GM21515 (cell line): Measurements from ENCODE around the gene CCDC89.
A peak's percentile ranks its signal among the peaks of the same experiment; 100 is the strongest.
"Not testable (repeated sequence)": the region's sequence is repeated elsewhere in the genome, so short reads cannot be mapped to it uniquely, and the experiment has no call there.

Source experiments
- ATAC-seq: cut with Tn5 transposase; IDR thresholded peaks from one replicate; pipeline ENCODE4 v1.9.1; 2021; ENCODE audit not compliant: unreplicated experiment

The CCDC89 gene

DNA sequence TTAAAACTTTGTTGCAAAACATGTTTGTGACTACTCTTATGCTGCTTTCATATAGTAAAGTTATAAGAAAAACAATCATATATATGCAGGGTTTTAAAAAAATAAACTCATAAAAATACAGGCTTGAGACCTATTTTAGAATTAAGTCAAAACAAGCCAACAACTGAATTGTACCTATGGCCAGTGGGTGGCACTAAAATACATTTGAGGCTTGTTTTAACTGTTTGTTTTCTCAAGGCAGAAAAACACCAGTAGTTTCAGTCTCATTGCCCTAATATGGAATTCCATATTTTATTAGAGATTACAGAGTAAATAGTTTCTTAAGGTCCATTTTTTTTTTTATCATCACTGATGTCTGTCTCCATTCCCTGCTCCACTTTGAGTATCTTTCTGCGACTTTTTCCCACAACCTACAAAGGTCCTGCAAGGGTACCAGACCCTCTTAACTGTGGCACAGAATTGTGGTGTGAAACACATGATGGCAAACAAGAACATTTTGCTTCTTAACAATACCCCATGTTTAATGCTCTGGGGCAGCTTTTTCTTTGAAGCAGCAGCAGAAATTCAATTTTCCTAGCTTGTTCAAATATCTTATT is 8.5 kb upstream of the CCDC89 start:
- no peak for ATAC-seq

DNA sequence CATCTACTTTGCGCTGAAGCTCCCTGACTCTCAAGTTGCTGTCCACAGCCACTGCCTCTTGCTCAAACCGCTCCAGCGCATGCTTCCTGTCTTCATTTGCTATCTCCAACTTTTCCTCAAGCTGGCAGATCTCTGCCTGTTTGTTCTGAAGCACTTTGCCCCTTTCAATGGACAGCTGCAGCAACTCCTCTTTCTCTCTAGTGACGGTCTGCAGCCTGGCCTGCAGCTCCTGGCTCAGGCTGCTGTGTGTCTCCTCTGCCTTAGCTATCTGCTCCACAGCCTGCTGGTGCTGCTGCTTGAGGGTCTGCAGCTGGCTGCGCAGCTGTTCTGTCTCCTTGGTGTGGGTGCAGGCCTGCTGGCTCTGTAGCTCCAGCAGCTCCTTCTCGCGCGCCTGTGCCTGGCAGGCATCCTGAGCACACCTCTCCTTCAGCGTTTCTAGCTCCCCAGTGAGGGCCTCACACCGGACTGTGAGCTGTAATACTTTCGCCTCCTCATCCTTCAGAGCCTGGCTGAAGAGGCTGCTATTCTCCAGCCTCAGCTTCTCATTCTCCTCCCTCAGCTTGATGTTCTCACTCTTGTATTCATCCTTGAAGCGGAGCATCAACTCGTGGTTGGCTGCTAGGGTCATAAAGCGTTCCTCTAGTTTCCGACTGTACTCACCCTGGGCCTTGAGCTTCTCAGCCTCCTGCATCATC is 723 bp downstream of the CCDC89 start:
- no peak for ATAC-seq

DNA sequence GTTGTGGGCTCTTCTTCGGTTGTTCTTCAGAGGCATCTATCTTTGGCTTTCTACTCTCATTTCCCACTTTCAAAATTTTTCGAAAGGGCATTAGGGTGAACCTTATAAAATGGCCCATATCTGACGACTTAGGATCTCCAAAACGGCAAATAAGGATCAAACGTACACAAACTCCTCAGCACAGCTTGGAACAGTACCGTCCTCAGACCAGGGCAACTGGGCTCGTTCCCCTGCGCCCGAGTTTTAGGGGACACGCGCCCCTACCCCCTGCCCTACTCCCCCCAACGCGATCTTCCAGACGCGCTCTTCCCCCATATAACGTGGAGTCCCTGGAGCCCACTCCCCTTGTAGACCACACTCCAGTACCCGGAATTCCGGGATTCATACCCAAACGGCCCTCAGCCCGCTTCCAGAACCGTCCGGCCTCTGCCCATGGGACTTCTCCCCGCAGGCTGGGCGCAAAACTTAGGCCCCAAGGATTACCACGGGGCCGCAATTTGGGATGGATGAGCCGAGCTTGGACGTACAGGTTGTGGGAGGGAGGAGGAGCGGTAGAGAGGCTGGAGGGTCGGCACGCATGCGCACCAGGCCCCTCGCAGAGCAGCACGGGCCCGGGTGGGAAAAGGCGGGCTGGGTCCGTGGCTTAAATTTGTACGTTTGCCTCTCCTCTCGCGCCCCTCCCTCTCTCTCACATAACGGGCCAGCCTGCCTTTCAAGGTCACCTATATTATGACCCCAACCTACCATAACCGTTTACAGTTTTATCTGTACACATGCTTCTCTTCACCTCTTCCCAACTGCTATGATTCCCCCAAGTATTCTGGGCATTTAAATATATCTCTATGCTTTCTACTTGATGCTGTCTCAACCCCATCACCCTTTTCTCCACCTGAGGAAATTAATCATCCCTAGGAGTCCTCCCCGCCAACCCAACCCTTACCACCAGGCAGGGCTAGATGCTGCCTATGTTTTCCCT is 3.4 kb downstream of the CCDC89 start:
- ATAC-seq: peak; percentile 76

DNA sequence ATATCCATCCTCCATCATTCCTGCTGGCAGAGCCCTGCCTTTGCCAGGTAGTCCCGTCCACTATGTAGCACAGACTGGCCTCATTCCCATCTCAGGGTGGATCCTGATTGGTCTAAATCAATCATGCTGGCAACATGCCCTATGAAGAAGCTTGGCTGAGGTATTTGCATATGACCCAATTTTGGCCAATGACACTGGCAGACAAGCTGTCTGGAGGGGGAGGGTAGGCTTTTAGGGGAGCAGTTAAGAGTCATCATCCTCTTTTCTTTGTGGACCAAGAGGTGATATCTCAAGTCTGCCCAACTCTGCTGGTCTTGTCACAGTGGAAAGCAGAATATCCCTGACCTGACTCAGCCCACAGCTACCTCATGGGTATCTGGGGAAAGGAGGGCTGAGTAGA is 5.1 kb downstream of the CCDC89 start:
- no peak for ATAC-seq

DNA sequence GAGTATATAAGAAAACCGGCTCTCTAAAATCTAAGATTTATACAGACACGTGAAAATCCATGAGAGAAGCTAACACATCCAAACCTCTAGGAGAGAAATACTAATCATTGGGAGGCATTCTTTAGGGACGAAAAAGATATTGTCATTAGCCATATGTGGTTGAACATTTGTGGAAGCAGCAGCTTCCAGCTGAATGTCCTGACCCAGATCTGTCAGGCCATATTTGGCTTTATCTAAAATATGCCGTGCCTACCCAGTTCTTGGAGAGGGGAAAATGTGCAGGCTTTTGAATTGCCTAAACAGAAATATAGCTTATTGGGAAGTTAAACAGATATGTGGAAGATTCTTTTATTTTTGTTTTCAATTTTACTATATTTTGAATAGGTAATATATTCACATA is 6.4 kb downstream of the CCDC89 start:
- no peak for ATAC-seq

DNA sequence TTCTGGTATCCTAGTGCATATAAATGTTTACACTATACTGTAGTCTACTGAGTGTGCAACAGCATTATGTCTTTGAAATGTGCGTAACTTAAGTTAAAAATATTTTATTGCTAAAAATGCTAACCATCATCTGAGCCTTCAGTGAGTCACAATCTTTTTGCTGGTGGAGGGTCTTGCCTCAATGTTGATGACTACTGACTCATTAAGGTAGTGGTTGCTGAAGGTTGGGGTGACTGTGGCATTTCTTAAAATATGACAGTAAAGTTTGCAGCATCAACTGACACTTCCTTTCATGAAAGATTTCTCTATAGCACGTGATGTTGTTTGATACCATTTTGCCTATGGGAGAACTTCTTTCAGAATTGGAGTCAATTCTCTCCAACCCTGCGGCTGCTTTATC is 12.6 kb downstream of the CCDC89 start:
- no peak for ATAC-seq

DNA sequence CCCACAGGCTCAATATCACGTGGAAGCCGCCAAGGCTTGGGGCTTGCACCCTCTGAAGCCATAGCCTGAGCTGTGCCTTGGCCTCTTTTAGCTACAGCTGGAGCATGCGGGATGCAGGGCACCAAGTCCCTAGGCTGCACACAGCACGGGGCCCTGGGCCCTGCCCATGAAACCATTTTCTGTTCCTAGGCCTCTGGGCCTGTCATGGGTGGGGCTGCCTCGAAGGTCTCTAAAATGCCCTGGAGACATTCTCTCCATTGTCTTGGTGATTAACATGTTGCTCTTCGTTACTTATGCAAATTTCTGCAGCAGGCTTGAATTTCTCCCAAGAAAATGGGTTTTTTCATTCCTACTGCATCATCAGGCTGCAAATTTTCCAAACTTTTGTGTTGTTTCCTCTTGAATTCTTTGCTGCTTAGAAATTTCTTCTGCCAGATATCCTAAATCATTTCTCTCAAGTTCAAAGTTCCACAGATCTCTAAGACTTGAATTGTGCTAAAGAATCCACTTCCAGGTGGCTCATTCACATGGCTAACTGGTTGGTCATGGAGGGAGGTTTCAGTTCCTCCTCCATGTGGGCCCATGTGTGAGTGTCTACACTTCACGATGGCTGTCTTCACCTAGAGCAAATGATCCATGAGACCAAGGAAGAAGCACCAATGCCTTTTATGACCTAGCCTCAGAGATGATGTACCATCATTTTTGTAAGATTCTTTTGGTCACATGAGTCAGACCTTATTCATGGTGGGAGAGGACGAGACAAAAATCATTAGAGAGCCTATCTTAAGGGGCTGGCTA is 13.7 kb downstream of the CCDC89 start:
- ATAC-seq: no peak

DNA sequence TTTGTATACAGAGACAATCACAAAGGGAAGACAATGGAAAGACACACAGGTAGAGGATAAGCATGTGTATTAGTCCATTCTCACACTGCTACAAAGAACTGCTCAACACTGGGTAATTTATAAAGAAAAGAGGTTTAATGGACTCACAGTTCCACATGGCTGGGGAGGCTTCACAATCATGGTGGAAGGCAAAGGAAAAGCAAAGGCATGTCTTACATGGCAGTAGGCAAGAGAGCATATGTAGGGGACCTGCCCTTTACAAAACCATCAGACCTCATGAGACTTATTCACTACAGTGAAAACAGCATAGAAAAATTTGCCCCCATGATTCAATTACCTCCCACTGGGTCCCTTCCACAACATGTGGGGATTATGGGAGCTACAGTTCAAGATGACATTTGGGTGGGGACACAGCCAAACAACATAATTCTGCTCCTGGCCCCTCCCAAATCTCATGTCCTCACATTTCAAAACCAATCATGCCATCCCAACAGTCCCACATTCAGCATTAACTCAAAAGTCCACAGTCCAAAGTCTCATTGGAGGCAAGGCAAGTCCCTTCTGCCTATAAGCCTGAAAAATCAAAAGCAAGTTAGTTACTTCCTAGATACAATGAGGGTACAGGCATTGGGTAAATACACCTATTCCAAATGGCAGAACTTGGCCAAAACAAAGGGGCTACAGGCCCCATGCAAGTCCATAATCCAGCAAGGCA is 14.9 kb downstream of the CCDC89 start:
- not testable (repeated sequence) for ATAC-seq

DNA sequence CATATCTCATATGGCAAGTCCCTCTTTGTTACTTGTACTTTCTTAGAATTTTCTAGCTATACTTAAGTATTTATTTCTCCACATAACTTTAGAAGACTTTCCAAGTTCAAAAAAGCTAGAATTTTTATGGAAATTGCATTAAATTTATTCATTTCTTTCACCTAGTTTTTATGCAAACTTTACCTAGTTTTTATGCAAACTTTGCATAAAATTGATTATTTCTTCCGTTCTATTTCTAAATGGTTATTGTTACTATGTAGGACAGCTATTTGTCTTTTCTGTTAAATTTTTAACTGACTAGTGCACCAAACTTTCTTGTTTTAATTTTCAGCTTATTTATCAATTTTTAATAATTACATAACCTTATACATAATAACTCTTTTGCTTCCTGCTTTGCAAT is 17.8 kb downstream of the CCDC89 start:
- ATAC-seq: no peak

DNA sequence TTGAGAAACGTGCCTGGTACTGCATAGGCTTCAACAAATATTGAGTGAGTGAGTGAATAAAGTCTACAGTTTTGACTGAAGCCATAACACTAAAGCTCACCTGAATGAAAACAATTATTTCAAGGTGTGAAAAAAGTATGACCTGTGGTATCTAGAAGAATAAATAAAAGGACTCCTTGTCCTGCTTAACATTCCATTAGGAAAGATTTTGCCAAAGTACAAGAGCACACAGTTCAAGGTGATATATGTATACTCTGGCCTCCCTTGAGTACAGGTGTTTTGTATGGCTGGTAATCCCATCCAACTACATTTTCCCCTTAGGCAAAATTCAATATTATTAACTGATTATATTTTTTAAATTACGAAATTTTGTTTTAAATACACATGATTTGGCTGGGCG is 19.3 kb downstream of the CCDC89 start:
- no peak for ATAC-seq

DNA sequence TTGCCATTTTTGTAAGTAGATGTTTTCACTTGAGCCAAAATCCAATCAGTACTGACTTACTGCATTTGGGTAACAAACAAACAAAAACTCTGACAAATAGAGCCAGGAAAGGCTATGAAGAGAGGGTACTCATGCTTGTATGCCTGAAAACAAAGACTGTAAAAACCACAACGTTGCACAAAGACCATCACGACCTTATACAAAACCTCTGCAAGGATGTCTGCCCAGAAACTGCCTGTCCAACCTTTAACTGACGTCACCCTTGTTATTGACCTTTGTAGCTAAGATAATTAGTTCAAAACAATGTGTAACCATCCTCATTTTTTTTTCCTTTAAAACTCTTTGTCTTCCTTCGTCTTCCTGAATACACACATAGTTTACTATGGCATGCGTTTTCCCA is 20.3 kb downstream of the CCDC89 start:
- no peak for ATAC-seq

DNA sequence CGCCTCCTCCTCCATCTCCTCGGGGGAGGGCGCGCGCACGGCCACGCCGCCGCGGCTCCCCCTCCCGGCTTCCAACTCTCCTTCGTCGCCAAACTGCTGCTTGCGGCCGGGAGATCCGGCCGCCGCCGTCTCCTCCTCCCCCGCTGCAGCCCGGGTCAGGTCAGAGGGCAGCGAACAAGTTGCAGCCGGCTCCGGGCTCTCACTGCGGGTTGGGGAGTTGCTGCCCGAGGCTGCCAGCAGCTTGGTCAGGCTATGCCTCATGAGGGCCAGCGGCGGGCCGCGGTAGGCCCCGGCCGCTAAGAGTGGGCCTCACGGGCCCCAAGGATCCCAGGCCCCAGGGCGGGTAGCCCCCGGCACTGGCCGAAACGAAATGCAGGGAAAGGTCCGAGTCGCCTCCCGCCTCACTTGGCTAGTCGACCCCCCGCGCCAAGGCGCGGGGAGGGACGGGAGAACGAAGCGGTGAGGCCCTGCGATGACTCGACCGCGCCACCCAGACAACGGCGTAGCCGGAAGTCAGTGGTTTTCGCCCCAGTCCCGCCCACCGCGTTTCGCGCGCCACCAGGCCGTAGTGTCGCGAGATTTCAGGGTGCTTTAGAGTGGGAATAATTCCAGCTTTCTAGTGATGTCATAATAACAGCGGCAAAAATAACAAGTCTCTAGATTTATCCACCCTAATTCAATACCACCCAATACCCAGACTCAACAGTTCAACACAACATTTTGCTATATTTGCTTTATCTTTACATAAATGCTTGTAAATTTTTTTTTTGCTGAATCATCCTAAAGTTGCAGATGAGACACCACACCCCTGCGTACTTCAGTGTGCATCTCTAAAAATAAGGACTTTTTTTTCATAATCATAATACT is 21.1 kb downstream of the CCDC89 start, which contains the start of gene CREBZF:
Gene CREBZF, minus strand, starts transcription at position 515 of the 867 bp plus-strand sequence. Its CDS starts 254 bp downstream, at position 261.
- ATAC-seq: peak; percentile 91

DNA sequence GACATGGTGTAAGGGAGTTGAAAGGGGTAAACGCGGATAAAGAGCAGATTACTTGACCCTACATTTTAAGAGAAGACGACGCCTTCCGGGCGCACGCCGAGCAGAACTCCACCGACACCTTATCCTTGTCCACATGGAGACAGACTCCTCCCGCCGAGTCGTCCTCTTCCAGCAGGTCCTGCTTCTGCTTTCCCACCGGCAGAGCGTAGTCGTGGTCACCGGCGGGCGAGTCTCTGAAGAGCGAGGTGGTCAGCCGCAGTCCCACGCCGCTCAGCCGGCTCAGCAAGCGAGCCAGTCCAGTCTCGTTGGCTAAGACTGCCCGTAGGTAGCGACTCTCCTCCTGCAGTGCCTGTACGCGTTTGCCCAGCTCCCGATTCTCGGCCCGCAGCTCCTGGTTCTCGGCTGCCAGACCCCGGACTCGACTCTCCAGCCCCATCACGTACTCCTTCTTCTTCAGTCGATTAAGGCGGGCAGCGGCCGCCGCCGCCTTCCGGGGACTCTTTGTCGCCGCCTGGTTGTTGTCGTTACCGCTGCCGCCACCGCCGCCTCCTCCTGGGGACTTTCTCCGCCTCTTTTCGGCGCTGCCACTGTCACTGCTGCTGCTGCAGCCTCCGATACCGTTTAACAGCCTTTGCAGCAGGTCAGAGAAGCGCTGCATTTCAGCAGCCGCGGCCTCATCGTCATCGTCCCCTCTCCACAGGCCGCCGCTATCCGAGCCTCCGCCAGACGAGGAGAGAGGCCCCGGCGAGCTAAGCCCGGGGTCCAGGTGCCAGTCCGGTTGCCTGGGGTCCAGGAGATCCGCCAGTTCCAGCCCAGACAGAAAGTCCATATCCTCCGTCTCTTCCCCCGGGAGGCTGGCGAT is 22.0 kb downstream of the CCDC89 start:
- ATAC-seq: peak; percentile 77

DNA sequence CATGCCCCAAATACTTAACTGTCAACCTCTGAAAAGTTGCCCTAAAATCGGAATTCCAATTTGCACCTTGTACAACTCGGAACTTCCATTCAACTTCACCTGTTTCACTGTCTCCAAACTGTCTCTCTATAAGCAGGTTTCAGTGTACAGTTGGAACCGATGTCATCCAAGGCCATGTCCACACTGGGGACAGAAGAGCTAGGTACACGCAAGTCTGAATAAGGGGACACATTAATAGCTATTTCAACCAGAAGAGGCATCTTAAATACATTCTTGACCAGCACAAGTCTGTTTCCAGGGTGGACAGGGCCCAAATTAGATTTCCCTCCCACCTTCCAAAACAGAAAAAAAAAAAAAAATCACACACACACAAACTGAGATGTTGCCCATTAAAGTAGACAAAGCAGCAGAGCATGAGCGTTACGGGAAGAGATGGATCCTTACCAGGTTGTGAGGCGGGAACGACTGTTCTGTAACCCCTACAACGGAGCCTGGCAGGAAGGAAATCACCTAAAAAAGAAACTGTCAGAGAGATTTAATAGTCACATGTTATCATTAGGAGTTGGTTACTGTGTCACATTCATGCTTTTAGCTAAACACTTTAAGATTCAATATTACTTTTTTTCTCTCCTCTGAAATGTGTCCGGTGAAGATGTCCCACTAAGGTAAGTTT is 22.8 kb downstream of the CCDC89 start:
- ATAC-seq: no peak

DNA sequence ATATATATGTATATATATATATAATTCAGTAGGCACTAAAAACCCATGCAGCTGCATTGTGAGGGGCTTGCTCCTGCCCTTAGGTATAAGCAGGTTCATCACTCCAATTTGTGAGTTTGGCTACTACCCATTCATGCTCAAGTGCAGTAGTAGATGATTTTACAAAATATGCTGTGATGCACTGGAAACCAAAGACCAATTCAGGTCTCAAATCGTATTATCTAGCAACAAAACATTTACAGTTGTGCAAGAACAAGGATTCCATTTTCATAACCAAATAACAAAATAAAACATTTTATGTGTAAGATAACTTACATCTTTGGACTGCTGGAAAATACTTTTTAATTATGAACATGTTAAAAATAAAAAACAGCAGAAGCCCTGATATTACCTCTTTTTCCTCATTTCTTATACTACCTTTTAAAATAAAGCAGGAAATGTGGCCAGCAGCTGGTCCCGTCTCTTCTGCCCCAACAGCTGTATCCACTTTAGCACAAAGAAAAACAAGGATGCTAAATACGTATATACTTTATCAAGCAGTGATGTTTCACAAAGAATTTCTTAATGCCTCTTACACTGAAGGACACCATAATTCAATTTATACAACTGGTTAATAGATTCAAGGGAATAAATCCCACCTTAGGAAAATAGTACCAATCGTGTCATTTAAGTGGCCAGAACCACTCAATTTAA is 23.9 kb downstream of the CCDC89 start:
- ATAC-seq: no peak

DNA sequence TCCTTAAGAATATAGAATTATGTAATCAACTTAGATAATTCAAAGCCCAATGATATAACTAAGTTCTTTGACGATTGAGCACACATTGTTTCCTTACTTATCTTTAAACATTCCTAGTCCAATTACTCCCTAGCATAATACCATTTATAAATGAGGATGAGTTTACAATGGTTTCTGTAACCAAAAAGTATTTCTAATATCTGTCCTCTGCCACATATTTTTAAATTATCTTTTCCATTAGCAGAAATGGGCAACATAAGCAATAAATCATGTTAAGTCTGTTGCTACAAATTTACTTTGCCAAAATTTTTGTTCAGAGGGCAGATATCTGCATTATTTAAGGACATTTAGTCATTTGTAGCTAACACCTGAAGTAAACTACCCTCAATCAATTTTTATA is 27.8 kb downstream of the CCDC89 start:
- ATAC-seq: no peak

DNA sequence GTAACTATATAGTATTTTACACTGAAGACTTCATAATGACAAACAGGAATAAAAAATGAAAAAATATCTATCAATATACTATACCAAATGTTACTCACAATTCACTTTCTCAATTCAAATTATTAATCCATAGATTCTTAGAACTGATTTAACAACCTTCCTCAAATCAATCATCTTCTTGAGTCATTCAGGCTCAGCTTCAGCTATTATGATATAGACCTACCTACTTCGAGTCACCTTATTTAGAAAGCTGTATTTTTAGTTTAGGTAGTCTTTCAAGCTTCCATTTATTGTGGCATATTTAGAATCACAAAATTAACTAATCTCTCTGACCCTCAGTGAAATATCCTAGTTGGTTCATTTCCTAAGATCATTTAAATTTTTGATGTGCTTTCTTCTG is 29.2 kb downstream of the CCDC89 start:
- no peak for ATAC-seq
